ENCODE measurements around the gene TTLL4.
"Not testable (repeated sequence)": the region's sequence is repeated elsewhere in the genome, so short reads cannot be mapped to it uniquely, and the experiment has no call there.

Gene TTLL4

GRCh38 chr2:218743068-218743467 is 32.4 kb downstream of the TTLL4 start:
- DNase-seq (ENCODE audit: low read depth in 2 of 2, low spot score in 1 of 2) = no peak

DNA sequence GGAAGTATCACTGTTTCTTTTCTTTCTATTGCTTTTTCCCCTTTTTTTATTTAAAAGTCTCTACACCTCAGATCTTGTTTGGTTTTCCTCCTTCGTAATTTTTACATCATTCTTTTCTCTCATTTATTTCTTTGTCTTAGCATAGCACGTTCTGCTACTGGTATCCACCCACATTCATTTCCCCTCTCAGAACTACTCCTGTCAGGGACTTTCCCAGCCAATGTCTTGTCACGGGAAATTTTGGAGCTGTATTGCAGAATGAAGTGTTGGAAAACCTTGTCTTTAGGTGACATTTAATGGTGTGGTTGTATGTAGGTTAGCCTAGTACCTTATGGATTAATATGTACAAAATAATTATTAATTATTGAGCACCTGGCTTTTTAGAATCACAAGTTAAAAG is 34.0 kb downstream of the TTLL4 start:
- DNase-seq (ENCODE audit: low read depth in 2 of 2, low spot score in 1 of 2) = no peak

DNA sequence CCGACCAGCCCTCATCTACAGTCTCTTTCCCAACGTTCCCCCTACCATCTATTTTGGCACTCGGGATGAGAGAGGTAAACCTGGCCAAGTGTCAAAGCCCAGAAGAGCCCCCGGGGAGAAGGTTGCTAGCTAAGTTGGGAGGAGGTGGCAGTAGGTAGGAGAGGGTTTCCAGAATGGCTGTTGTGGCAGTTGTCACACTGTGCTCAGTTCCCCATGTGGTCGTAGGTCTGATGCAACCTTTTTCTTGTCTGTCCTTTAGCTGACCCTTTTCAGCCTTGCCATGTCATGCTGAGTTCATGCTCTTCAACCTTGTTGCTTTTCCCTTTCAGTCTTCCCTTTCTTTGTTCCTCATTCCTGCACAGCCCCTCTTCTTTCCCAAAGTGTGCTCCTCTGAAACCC is 34.5 kb downstream of the TTLL4 start:
- no peak for DNase-seq (ENCODE audit: low read depth in 2 of 2, low spot score in 1 of 2)

- DNase-seq (ENCODE audit: low read depth in 2 of 2, low spot score in 1 of 2) = no peak
These were observed 35.2 kb downstream of the TTLL4 start for GRCh38 chr2:218745559-218746469.

- no peak for DNase-seq (ENCODE audit: low read depth in 2 of 2, low spot score in 1 of 2)
These were observed 35.8 kb downstream of the TTLL4 start for GRCh38 chr2:218746470-218746795.

- DNase-seq (ENCODE audit: low read depth in 2 of 2, low spot score in 1 of 2) = no peak
These were observed 36.3 kb downstream of the TTLL4 start for GRCh38 chr2:218746960-218747359.

- DNase-seq (ENCODE audit: low read depth in 2 of 2, low spot score in 1 of 2) = no peak
These were observed 38.3 kb downstream of the TTLL4 start for GRCh38 chr2:218748741-218749441.

DNA sequence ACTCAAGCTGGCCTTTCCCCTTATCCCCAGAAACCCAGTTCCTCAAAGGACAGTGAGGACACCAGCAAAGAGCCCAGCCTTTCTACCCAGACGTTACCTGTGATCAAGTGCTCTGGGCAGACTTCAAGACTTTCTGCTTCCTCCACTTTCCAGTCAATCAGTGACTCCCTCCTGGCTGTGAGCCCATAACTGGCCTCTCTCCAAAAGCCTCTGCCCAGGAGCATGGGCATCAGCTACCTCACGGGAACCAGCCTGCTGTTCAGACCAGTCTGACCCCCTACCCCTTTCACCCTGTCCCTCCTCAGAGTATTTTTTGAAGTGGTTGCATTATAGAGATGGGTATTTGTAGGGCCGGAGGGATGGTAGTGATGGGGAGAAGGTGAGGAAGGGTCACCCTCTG is 43.6 kb downstream of the TTLL4 start:
- no peak for DNase-seq (ENCODE audit: low read depth in 2 of 2, low spot score in 1 of 2)

GRCh38 chr2:218754781-218755180 is 44.1 kb downstream of the TTLL4 start:
- no peak for DNase-seq (ENCODE audit: low read depth in 2 of 2, low spot score in 1 of 2)

DNA sequence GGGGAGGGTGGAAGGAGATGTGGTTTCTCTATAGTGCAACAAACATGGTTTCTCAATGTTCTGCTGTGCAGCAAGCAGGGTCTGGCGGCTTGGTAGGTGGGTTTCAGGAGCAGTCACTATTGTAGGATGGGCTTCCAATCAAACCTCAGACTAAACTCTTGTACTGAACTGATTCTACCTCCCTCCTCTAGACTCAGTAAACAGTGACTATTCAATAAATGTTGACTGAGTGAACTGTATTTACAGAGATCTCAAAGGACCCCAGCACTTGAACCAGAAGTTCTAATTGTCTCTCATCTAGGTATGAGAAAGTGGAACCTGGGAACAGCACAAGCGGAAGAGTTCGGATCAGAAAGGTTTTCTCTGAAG is 44.5 kb downstream of the TTLL4 start:
- no peak for DNase-seq (ENCODE audit: low read depth in 2 of 2, low spot score in 1 of 2)

DNA sequence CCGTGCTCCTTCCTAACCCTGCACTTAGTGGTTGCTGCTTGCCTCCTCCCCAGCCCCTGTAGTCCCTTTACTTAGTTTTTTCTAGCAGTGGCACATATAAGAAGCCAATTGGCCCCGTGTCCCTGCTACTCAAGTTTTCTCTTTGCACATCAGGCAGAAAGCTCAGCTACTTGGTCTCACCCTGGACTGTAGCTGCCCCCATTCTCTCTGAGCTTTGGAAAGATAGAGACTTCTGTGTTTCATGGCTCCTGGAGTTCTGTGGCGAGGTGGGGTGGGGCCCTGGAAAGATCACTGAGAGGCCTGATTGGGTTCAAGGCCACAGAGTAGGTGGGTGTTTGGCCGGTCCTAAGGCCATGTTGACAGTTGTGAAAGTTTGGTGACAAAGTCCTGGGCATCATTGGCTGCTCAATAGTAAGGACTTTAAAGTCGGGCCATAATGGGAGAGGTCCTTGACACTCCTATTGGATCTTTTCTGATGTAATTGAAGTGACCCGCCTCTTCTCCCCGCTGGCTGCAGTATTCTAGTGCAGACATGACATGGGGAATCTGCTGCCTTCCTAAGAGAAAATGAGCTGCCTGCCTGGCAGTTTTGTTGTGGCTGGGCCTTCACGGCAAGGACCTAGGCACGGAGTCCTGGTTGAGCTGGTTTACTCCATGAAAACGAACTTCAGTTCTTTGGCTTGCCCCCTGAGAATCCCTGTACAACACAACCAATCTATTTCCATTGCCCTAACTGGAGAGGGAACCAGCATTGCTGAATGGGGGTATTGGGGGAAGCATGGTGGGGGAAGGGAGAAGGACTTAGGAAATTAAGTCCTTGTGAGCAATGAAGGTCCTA is 45.2 kb downstream of the TTLL4 start:
- no peak for DNase-seq (ENCODE audit: low read depth in 2 of 2, low spot score in 1 of 2)

DNA sequence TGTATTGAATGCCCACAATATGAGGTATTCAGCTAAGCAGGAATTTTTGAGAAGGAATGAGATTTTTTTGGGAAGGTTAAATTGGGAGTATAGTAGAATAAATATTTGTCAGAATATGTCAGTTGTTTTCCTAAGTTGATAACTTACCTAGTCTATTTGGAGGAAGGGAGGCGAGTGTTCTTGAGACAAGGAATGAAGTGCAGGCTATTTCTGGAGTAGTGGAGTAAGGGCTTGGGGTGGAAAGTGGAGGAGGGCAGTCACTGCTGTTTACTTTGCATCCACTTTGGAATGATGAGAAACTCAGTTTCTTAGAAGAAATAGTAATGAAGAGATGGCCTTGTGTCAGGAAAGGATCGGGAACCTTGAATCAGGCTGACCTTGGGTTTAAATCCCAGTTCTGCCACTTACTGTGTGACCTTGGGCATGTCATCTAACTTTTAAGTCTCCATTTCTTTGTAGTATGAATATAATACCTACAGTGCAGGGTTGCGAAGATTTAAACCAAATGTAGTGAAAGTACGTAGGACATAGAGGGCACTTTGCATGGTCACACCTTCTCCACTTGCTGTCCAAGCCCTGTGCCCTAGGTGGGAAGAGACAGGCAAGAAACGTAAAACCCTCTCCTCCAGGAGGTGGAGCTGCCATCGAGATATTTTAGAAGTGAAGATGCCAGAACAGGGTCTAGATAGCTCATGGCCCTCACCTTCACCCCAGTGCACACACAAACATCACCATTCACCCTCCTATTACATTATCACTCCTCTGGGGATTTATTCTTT is 46.2 kb downstream of the TTLL4 start:
- no peak for DNase-seq (ENCODE audit: low read depth in 2 of 2, low spot score in 1 of 2)

- no peak for DNase-seq (ENCODE audit: low read depth in 2 of 2, low spot score in 1 of 2)
These were observed 51.2 kb downstream of the TTLL4 start for GRCh38 chr2:218761795-218762194.

DNA sequence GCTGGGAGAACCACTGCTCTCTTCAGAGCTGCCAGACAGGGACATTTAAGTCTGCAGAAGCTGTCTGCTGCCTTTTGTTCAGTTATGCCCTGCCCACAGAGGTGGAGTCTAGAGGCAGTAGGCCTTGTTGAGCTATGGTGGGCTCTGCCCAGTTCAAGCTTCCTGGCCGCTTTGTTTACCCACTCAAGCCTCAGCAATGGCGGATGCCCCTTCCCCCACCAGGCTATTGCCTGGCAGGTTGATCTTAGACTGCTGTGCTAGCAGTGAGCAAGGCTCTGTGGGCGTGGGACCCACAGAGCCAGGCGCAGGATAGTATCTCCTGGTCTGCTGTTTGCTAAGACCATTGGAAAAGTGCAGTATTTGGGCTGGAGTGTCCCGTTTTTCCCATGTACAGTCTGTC is 62.1 kb downstream of the TTLL4 start:
- not testable (repeated sequence) for DNase-seq (ENCODE audit: low read depth in 2 of 2, low spot score in 1 of 2)

- DNase-seq (ENCODE audit: low read depth in 2 of 2, low spot score in 1 of 2) = no peak
These were observed 63.2 kb downstream of the TTLL4 start for GRCh38 chr2:218773881-218774280.

- DNase-seq (ENCODE audit: low read depth in 2 of 2, low spot score in 1 of 2) = no peak
These were observed 65.9 kb downstream of the TTLL4 start for GRCh38 chr2:218776488-218776887.

GRCh38 chr2:218777276-218777990 is 66.8 kb downstream of the TTLL4 start:
- no peak for DNase-seq (ENCODE audit: low read depth in 2 of 2, low spot score in 1 of 2)

- DNase-seq (ENCODE audit: low read depth in 2 of 2, low spot score in 1 of 2) = no peak
These were observed 69.4 kb downstream of the TTLL4 start for GRCh38 chr2:218780046-218780445.

GRCh38 chr2:218780851-218781690 is 70.4 kb downstream of the TTLL4 start:
- no peak for DNase-seq (ENCODE audit: low read depth in 2 of 2, low spot score in 1 of 2)

All from stimulated activated CD8-positive, alpha-beta memory T cell treated with anti-CD3 and anti-CD28 coated beads, Interleukin-4, amount 100 ng/mL, for 1 hour (primary cell).